Parathyroid adenoma (tissue), 2 donors: ENCODE results near the gene CSRP1.

ENCODE experiments used
- H2AFZ ChIP-seq: fragments of 300-600 bp; sonication (generic); one replicate; pipeline ENCODE4 v1.7.0; 2017; ENCODE audit warnings: antibody characterized with exemption, mild to moderate bottlenecking
- H3K27ac ChIP-seq: fragments of 300-600 bp; sonication (generic); one replicate; pipeline ENCODE4 v1.7.0; 2017
- H3K27me3 ChIP-seq: fragments of 300-600 bp; sonication (generic); one replicate; pipeline ENCODE4 v1.7.0; 2017; ENCODE audit warnings: low read length; ENCODE audit not compliant: control insufficient read depth, insufficient read depth
- H3K36me3 ChIP-seq: fragments of 300-600 bp; sonication (generic); one replicate; pipeline ENCODE4 v1.7.0; 2017; ENCODE audit warnings: low read length; ENCODE audit not compliant: control insufficient read depth, insufficient read depth
- H3K4me1 ChIP-seq: fragments of 300-600 bp; sonication (generic); one replicate; pipeline ENCODE4 v1.7.0; 2017; ENCODE audit warnings: control low read depth
- H3K4me2 ChIP-seq: fragments of 300-600 bp; sonication (generic); one replicate; pipeline ENCODE4 v1.7.0; 2017; ENCODE audit warnings: low read length
- H3K4me3 ChIP-seq: fragments of 300-600 bp; sonication (generic); one replicate; pipeline ENCODE4 v1.7.0; 2017; ENCODE audit warnings: low read depth, low read length
- H3K79me2 ChIP-seq: fragments of 300-600 bp; sonication (generic); one replicate; pipeline ENCODE4 v1.7.0; 2017; ENCODE audit warnings: control low read depth
- H3K9ac ChIP-seq: fragments of 300-600 bp; sonication (generic); one replicate; pipeline ENCODE4 v1.7.0; 2017; ENCODE audit warnings: mild to moderate bottlenecking
- H3K9me3 ChIP-seq: fragments of 300-600 bp; sonication (generic); one replicate; pipeline ENCODE4 v1.7.0; 2017; ENCODE audit warnings: low read length; ENCODE audit not compliant: control insufficient read depth
- CTCF ChIP-seq: fragments of 300-600 bp; sonication (generic); IDR thresholded peaks from one replicate; pipeline ENCODE4 v1.7.0; 2017; ENCODE audit warnings: antibody characterized with exemption, mild to moderate bottlenecking
- donor health status: primary hyperparathyroidism.

Gene CSRP1

GRCh38 chr1:201516511-201517127 lies 9.7 kb upstream of the CSRP1 start:
- Histone ChIP-seq H3K27ac (no peak overlapping the region), H3K9ac (no peak overlapping the region), H3K4me1 (peaks cover 15% of the 10 kb centered on the region), H3K36me3 (no peaks in the 10 kb centered on the region), H3K27me3 (no peaks in the 10 kb centered on the region), H3K79me2 (no peaks in the 10 kb centered on the region), H3K9me3 (no peaks in the 10 kb centered on the region), H3K4me3 (no peak overlapping the region), H3K4me2 (no peak overlapping the region), H2AFZ (no peak overlapping the region)
- no peak for TF ChIP-seq CTCF

- Histone ChIP-seq H3K9me3 (no peaks in the 10 kb centered on the region), H3K27ac (no peak overlapping the region), H3K36me3 (no peaks in the 10 kb centered on the region), H3K79me2 (no peaks in the 10 kb centered on the region), H3K9ac (no peak overlapping the region), H3K4me3 (no peak overlapping the region), H2AFZ (no peak overlapping the region), H3K27me3 (no peaks in the 10 kb centered on the region), H3K4me2 (no peak overlapping the region), H3K4me1 (peaks cover 17% of the 10 kb centered on the region)
- TF ChIP-seq CTCF, result no peak
These were observed 9.0 kb upstream of the CSRP1 start for GRCh38 chr1:201515895-201516294.

GRCh38 chr1:201515062-201515750 lies 8.3 kb upstream of the CSRP1 start:
- Histone ChIP-seq H3K4me3 (no peak overlapping the region), H2AFZ (no peak overlapping the region), H3K36me3 (no peaks in the 10 kb centered on the region), H3K27ac (no peak overlapping the region), H3K27me3 (no peaks in the 10 kb centered on the region), H3K9ac (no peak overlapping the region), H3K4me1 (peaks cover 20% of the 10 kb centered on the region), H3K79me2 (no peaks in the 10 kb centered on the region), H3K9me3 (no peaks in the 10 kb centered on the region), H3K4me2 (peak overlapping the region; percentile 31)
- TF ChIP-seq CTCF, result no peak

GRCh38 chr1:201514466-201514865 lies 7.5 kb upstream of the CSRP1 start:
- no peak overlapping the region for H3K4me3 ChIP-seq
- H3K4me1 ChIP-seq, result peaks cover 22% of the 10 kb centered on the region
- H2AFZ ChIP-seq, result no peak overlapping the region
- no peak overlapping the region for H3K9ac ChIP-seq
- H3K4me2 ChIP-seq, result no peak overlapping the region
- no peaks in the 10 kb centered on the region for H3K27me3 ChIP-seq
- no peaks in the 10 kb centered on the region for H3K36me3 ChIP-seq
- H3K9me3 ChIP-seq, result no peaks in the 10 kb centered on the region
- no peak overlapping the region for H3K27ac ChIP-seq
- peaks cover 4% of the 10 kb centered on the region for H3K79me2 ChIP-seq
- no peak for TF ChIP-seq CTCF
